NCI-H1048 (cell line): ENCODE results near the gene PRSS21.

Experiments
- DNase-seq: peaks from one replicate; lab custom pipeline; 2025; lab: John Stamatoyannopoulos, UW

PRSS21 gene

GRCh38 chr16:2779978-2780898 is 36.8 kb upstream of the PRSS21 start:
- no peak for DNase-seq

- no peak for DNase-seq
Measured at GRCh38 chr16:2782583-2783351, 34.3 kb upstream of the PRSS21 start.

- no peak for DNase-seq
Measured at GRCh38 chr16:2783581-2784357, 33.3 kb upstream of the PRSS21 start.

- no peak for DNase-seq
Measured at GRCh38 chr16:2784358-2785100, 32.5 kb upstream of the PRSS21 start.

GRCh38 chr16:2785101-2785991 is 31.7 kb upstream of the PRSS21 start:
- no peak for DNase-seq

GRCh38 chr16:2786061-2786825 is 30.8 kb upstream of the PRSS21 start:
- DNase-seq = no peak

GRCh38 chr16:2786826-2787151 is 30.2 kb upstream of the PRSS21 start:
- no peak for DNase-seq

- DNase-seq = no peak
Measured at GRCh38 chr16:2787406-2787805, 29.6 kb upstream of the PRSS21 start, which contains the start of gene PRSS33. Gene PRSS33 (minus strand): TSS chr16:2787560. CDS start chr16:2786547, 1,013 bp downstream.

GRCh38 chr16:2787961-2788360 is 29.1 kb upstream of the PRSS21 start:
- no peak for DNase-seq

GRCh38 chr16:2790631-2791030 is 26.4 kb upstream of the PRSS21 start:
- no peak for DNase-seq

GRCh38 chr16:2791174-2791573 is 25.9 kb upstream of the PRSS21 start:
- DNase-seq = no peak

- no peak for DNase-seq
Measured at GRCh38 chr16:2792940-2793339, 24.1 kb upstream of the PRSS21 start.

GRCh38 chr16:2795395-2796143 is 21.5 kb upstream of the PRSS21 start:
- no peak for DNase-seq

GRCh38 chr16:2798723-2799204 is 18.3 kb upstream of the PRSS21 start:
- DNase-seq = no peak

GRCh38 chr16:2799205-2799858 is 17.7 kb upstream of the PRSS21 start:
- no peak for DNase-seq

GRCh38 chr16:2799859-2800226 is 17.2 kb upstream of the PRSS21 start:
- DNase-seq = no peak

- no peak for DNase-seq
Measured at GRCh38 chr16:2803545-2804195, 13.4 kb upstream of the PRSS21 start.

- DNase-seq = no peak
Measured at GRCh38 chr16:2804728-2805127, 12.3 kb upstream of the PRSS21 start.
